HG03097 (cell line): ENCODE measurements around the gene CIAO2A.
"Not testable (repeated sequence)": the region's sequence is repeated elsewhere in the genome, so short reads cannot be mapped to it uniquely, and the experiment has no call there.

Source experiments
- ATAC-seq: cut with Tn5 transposase; IDR thresholded peaks from one replicate; pipeline ENCODE4 v1.9.1; 2021; ENCODE audit not compliant: unreplicated experiment, low FRiP score

The CIAO2A gene, protein sequence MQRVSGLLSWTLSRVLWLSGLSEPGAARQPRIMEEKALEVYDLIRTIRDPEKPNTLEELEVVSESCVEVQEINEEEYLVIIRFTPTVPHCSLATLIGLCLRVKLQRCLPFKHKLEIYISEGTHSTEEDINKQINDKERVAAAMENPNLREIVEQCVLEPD

DNA sequence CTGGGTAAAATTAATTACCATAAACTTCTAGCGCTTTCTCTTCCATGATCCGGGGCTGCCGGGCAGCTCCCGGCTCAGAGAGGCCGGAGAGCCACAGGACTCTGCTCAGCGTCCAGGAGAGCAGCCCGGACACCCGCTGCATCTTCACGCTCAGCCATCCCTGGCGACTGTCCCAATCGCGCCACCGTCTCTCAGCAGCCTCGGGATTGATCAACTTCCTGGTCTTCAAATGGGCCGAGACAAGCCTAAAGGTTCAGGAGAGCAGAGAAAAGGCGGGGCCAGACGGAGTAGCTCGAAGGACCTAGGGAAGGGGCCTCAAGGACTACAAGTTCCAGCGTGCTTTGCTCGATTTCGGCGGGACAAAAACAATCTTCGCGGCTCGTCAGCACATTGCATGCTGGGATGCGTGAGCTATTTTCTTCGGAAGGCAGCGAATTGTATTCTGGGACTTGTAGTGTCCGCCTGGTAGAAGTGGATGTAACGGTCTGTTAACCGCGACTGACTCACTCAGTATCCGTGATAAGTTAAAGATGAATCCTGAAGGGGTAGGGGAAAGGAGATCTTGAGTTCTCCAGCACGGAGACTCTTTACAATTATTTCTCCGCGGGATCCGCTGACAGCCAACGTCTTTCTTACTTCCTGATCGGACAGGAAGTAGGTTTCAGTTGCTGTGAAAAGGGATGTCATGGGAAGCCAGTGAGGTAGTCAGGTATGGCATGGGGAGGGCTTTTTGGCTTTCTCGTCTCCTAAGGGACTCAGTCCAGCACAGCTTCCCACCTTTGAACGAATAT, at the start of gene CIAO2A:
Gene CIAO2A, minus strand, starts transcription at position 212 of the 791 bp plus-strand sequence. Its CDS starts 70 bp downstream, at position 142.
- peak; percentile 51 for ATAC-seq

GRCh38 chr15:64143276-64143675, 49.6 kb upstream of the CIAO2A start:
- ATAC-seq = no peak

- ATAC-seq = no peak
Measured at GRCh38 chr15:64141798-64142512, 48.3 kb upstream of the CIAO2A start.

DNA sequence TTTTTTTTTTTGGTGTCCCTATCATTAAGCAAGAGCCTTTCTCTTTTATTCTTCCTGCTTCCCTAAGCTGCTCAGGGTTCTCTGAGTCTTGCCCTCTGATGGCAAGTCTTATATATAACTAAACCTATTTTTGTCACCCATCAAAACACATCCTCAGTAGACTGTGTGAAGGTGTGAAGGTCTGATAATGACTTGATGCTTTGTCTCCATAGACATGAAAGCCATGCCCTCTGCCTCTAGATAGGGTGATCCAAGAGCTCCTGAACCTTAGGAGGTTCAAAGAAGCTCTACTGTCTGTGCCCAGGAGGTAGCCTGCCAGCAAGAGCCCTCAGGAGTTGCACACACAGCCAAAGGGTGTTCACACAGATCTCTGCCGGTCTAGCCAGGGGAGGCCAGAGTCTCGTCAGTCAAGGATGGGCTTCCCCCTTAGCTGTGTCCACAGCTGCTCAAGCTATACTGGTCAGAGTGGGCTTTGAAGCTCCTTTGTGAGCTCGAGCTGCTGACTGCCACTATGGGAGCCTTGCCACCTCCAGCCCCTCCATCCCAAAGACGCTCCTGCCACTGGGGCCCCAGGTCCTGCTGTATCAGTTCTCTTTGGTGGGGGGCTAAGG, 44.8 kb upstream of the CIAO2A start:
- ATAC-seq = no peak

GRCh38 chr15:64137226-64137833, 43.7 kb upstream of the CIAO2A start:
- ATAC-seq = no peak

GRCh38 chr15:64136347-64136746, 42.7 kb upstream of the CIAO2A start:
- no peak for ATAC-seq

GRCh38 chr15:64134345-64134829, 40.7 kb upstream of the CIAO2A start:
- no peak for ATAC-seq

DNA sequence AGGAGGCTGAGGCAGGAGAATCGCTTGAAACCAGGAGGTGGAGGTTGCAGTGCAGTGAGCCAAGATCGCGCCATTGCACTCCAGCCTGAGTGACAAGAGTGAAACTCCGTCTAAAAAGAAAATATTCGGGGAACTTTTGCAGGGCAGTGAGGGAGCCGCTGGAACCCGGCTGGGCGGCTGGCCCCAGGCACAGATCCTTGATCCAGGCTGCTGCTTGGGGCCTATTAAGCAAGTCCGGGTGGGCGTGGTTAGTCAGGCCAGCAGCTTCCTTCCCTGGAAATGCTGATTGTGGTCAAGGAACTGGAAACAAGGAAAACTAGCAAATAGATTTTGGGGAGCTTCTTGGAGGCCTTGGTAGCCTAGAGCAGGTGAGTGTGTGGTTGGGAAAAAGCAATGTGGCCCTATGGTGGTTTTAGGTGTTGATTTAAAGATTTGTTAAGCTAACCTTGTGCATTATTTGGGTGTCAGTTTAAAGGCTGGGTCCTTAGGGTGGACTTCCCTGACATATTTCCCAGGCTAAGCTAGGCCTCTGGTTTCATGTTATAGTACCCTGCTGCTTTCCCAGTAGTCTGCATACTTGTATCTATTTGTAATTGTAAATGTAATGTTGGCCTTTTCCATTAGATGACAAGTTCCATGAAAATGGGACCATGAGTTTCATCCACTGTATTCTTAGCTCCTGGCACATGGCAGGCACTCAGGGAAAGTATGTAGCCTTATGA, 40.1 kb upstream of the CIAO2A start:
- no peak for ATAC-seq

- ATAC-seq = no peak
Measured at GRCh38 chr15:64132217-64132616, 38.6 kb upstream of the CIAO2A start.

DNA sequence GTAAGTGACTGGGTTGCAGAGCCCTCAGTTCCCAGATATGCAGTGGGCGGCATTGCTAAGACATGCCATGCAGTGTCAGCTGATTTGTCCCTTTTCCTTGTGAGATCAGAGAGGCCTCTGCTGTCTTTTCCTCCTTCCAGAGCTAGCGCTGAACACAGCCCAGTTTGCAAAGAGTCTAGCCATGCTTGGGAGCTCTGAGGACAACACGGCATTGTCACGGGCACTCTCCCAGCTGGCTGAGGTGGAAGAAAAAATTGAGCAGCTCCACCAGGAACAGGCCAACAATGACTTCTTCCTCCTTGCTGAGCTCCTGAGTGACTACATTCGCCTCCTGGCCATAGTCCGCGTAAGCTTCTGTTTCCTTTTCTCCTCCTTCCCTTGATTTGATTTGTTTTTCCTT, 37.9 kb upstream of the CIAO2A start:
- no peak for ATAC-seq

DNA sequence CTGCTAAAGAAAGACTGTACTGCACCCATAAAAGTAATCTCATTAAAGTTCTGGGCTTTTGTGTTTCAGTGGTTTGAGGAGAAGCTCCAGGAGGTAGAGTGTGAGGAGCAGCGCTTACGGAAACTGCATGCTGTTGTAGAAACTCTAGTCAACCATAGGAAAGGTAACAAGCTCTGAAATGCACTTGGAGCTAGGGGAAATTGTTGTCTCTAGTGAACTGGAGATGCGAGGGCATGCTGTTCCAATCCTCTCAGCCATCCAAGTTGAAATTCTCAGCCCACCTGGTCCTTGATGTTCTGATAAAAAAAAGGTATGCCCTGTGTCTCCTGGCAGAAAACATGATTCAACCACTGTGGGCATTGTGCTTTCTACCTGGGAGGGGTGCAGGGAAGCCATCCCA, 36.5 kb upstream of the CIAO2A start:
- ATAC-seq = no peak

- ATAC-seq = no peak
Measured at GRCh38 chr15:64127521-64128270, 34.1 kb upstream of the CIAO2A start.

GRCh38 chr15:64125978-64126377, 32.3 kb upstream of the CIAO2A start:
- ATAC-seq = no peak

DNA sequence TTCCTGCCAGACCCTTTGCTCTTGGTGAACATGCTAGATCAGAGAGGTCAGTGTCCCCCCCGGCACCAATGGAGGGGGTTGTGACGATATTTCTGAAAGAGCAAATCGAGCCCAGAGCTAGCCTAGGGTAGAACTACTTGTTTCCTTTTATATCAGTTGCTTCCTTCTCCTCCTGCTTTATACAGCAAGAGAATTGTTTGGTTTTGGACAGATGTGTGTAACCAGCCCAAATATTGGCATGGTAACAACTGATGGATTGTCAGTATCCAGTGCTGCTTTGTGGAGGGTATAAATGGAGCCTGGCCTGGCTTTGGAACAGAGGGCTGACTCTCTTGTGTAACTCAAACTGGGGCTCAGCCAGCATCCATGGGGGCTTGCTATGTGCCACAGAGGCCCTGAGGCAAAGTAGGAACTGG, 29.3 kb upstream of the CIAO2A start:
- no peak for ATAC-seq

- no peak for ATAC-seq
Measured at GRCh38 chr15:64122444-64122843, 28.8 kb upstream of the CIAO2A start.

GRCh38 chr15:64121614-64122013, 28.0 kb upstream of the CIAO2A start:
- ATAC-seq = no peak

GRCh38 chr15:64120322-64120721, 26.7 kb upstream of the CIAO2A start:
- ATAC-seq = not testable (repeated sequence)

GRCh38 chr15:64117759-64118487, 24.3 kb upstream of the CIAO2A start:
- ATAC-seq = no peak

DNA sequence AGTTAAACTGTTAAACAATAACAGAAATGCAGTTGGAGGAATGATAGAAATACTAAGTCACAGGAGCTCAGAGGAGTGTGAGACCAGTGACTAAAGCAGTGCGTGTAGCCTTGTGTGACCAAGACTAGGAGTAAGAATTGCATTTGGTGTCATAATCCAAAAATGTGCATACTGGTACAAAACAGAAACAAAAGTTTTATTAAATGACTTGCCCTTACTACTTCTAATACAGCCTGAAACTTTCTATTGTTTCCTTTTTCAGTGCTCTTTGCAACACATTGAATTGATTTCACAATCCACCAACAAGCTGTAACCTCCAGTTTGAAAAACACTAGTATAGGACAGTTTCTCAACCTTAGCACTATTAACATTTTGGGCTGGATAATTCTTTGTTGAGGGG, 19.3 kb upstream of the CIAO2A start:
- ATAC-seq = no peak
